NCI-H748 (cell line): ENCODE data around the gene THUMPD3.

Experiments
- DNase-seq: peaks from one replicate; lab custom pipeline; 2025; ENCODE audit not compliant: unreplicated experiment; lab: John Stamatoyannopoulos, UW

THUMPD3 gene

DNA sequence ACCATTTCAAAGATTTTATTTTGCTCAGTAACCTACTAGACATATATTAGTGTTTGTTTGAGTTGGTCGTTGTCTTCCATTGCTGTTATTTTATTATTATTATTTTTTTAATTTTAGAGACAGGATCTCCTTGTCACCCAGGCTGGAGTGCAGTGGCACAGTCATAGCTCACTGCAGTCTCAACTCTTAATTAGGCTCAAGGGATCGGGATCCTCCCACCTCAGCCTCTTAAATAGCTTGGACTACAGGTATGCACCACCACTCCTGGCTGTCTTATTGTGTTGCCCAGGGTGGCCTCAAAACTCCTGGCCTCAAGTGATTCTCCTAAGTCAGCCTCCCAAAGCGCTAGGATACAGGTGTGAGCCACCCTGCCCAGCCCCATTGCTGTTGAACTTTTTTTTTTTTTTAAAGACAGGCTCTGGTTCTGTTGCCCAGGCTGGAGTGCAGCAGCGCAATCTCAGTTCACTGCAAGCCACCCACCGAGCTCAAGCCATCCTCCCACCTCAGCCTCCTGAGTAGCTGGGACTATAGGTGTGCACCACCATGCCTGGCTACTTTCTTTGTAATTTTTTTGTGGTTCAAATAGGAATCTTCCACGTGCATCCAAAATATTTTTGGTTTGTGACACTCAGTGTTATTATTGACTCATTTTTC lies 52.8 kb downstream of the THUMPD3 start:
- DNase-seq = no peak

DNA sequence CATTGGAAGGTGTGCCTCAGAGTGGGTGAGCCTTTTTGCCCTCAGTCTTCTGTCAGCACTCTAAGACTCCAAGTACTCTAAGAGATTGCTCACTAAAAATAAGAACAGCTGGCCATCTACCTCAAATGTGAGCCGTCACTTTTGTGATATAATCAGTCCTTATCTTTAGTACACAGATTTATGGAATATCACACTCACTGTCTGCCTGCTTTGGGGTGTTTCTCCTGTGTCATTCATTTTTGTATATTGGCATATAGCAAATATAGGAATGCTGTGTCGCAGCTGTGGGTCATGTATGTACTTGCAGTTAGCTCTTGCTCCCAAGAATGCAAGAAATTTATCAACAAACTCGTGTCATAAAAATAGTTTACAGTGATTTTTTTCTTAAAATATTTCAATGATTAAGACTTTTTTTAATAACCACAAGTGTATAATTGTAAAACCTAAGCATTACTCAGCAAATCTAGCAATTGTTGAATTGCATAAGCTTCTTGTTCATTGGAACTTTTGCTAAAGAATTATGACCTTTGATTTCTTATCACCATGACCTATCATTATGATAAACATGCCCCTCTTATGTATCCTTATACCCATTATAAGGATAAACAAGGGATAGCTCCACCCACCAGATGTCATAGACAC lies 53.4 kb downstream of the THUMPD3 start:
- no peak for DNase-seq

DNA sequence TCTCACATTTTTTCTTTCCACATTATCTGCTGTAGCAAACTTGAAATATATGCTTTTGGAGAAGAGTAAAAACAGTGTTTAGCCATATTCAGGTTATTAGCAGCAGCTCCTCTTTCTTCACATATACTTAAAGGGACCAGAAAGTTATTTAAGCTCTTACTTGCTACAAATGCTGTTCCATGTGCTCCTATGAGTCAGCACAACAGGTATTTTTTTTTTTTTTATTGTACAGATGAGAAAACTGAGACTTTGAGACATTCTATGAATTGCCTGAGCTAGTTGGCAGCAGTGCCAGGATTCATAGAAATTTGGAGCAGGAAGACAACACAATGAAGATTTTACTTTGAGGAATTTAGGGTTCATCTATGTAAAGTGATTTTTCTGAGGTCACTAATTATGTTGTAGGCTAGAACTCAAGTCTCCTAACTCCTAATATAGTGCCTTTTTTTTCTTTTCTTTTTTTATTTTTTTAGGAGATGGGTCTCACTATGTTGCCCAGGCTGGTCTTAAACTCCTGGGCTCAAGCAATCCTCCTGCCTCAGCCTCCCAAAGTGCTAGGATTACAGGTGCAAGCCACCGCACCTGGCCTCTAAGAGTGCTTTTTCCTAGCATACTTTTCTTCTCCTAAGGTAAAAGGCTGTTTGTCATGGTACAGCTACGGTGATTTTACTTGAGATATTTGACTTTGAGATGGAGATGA lies 58.1 kb downstream of the THUMPD3 start:
- no peak for DNase-seq

DNA sequence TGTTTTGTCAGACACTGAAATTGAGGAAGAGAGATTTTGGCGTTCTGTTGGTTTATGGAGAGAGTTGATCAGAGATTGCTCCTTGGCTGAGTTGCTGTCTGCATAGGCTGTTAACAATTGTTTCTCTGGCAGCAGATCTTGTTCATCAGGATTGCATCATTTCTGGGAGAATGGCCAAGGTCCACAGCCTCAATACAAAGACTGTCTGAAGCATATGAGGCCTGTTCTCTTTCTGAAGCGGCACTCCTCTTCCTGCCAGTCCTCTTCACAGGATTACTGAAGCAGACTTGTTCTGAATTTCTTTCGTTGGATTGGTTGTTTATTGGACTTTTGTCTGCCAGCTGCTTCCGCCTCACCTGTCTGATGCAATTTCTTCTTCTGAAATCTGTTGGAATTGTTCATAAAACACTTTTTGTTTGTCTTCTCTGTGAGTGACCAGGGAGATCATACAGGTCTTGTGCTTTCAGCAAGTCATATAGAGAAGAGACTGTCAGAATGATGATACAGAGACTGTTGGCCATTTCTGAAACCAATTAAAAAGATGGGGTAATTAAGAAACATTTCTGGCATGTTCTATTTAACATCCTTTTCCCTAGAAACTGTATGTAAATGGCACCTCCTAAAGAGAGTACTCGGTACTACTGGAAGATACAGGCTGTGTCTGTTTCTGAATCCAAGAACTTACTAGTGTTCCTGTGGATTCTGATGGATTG lies 60.0 kb downstream of the THUMPD3 start:
- peak; percentile 82 for DNase-seq

DNA sequence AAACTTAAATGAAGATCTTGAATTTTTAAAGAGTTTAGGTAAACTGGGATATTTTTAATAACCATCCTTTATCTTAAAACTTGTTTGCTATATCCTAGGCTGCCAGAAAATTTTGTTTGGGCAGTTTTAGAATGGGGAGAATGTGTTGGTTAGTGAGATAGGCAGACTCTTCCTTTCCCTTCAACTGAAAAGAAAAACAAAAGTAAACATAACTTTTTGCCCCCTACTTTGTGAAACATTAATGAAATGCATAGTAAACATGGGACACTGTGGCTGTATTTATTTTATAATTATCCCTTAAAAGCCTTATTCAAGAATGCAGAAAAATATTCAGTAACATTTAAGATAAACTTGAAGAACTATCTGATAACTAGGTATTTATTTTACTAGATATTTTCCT lies 65.6 kb downstream of the THUMPD3 start:
- no peak for DNase-seq

DNA sequence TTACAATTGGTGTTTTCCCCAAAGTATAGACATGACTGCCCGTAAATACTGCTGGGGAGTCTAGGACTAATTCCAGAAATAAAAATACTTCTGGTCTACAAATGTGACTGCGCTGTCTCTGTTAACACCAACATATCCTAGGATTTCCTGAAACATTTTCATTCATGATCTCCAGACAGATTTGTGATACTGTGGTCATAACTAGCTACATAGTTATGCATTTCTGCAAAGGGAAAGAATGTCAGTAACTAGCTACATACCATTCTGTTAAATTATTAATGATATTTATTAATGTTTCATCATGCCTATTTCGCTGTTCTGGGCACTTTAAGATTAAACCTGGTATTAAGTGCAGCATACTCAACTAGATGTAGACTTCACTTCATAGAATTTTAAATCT lies 67.9 kb downstream of the THUMPD3 start:
- DNase-seq = no peak

DNA sequence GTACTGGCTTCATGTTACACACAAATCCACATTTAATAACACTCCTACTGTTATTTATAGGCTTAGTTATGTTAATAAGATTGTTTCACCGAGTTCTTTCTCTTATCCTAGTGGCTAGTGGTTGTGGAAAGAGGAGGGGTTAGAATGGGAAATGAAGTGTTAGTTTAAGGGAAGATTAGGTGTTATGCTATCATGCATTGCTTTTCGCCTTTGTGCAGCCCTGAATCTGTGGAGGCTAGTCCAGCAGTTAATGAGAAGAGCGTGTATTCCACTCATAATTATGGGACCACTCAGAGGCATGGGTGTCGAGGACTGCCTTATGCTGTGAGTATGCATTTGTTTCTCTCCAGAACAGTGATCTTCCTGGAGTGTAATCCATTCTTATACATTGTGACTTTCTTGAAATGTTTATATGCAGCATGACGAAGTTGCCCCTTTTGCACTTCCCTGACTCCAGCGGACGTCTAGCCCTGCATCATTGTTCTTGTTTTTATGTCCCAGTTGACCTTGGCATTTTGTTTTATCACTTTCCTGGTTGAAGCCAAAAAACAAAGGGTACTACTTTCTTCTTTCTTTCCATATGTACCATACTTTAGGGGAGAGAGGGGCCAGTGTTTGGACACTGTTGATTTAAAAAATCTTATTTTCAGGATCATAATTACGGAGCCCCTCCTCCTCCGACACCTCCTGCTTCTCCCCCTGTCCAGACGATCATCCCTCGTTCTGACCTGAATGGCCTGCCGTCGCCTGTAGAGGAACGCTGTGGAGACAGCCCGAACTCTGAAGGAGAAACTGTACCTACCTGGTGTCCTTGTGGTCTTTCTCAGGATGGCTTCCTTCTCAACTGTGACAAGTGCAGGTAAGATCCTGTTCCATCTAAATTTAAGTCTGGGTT lies 71.0 kb downstream of the THUMPD3 start:
- DNase-seq = no peak

DNA sequence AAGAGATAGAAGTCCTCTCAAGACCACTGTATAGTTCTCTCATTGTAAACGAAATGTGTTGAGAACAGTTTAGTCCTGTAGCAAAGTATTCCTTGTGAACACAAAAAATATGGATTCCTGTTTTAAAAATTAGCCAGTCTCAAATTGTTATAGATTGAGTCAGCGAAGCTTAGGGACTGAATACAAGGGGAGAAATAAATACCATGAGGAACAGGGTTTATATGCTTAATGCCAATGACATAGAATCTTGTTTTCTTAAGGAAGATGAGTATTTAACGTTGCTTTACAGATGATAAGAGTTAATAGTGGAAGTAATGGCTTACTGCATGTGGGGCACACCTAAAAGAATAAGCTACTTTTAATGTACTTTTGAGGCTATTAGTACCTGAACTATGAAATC lies 72.5 kb downstream of the THUMPD3 start:
- DNase-seq = no peak
